ENCODE data around the gene SEC22C.
A peak's percentile ranks its signal among the peaks of the same experiment; 100 is the strongest.
"Not testable (repeated sequence)": the region's sequence is repeated elsewhere in the genome, so short reads cannot be mapped to it uniquely, and the experiment has no call there.

Gene SEC22C

GRCh38 chr3:42581709-42582473 lies at the start of gene SEC22C:
SEC22C (minus strand) TSS chr3:42581967; CDS start chr3:42569046, 12,921 bp downstream.
- DNase-seq, result peak; percentile 95

DNA sequence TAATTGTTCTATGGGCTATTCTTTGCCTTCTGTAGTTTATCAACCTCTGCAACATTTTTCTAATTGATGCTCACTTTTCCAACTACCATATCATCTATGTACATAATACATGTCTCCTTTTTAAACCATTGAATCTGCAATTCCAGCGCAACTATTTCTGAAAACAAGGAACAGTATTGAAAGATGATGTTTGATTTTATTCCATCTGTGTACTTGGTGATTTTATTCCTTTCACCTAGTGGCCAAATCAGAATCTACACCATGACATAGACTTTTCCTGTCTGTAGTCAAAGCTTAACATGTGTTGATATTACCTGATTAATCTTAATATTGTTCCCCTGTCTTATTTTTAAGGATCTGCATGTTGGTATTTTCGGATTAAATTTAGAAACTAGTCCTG lies 31.7 kb upstream of the SEC22C start:
- DNase-seq, result no peak

- no peak for DNase-seq
Measured at GRCh38 chr3:42612928-42613327, 31.2 kb upstream of the SEC22C start.

GRCh38 chr3:42612217-42612616 lies 30.4 kb upstream of the SEC22C start:
- DNase-seq, result no peak

DNA sequence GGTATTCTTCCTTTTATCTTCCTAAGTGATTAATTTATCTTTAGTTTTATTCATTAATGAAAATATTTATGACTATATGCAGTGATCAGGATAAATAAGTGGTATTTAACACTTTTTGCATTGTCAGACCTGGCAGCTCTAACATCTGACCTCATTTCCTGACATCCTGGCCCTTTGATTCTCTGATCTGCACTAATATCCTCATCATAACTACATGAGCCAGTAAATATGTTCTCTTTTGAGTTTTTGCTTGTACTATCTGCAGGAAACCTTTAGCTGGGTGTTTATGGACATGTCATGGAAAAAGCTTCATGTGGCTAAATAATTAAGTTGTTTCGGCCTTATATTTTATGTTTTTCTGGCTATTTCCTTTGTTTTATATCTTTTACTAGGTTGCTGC lies 29.2 kb upstream of the SEC22C start:
- no peak for DNase-seq

DNA sequence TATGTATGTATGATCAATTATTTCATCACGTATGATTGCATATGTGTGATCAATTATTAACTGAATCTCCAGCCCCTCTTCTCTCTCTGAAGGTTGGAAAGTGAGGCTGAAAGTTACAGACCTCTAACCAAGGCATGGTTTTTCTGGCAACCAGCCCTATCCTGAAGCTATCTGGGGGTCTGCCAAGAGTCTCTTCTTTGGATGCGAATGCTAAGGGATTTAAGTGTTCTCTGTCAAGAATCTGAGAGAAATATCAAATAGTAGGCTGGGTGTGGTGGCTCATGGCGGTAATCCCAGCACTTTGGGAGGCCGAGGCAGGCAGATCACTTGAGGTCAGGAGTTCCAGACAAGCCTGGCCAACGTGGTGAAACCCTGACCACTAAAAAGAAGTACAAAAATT lies 26.8 kb upstream of the SEC22C start:
- DNase-seq, result no peak

DNA sequence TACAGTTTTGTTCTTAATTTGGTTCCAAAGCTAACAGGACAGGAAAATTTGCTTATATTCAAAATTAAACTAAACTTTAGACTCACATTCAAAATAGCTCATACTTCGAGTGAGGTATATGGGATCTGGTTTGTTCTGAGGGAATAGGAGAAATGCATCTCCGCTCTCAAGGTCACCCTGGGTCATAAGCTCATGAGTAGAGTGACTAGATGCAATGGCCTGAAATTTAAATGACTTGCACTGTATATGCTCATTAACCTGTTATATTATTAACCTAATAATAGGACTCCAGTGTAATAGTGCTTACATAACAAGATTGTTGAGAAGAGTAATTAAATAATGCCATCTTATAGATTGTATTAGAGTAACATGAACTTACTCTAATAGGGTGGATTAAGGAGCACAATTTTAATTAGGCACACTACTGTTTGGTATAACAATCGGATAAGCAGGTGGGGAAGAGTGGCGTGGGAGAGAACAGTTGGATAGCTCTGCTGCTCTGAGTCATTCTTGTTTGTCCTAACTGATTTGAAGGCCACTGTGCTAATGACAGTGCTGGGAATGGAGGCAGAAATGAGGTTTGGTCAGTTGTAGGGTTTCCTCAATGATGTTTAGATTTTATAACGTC lies 23.9 kb upstream of the SEC22C start:
- no peak for DNase-seq

GRCh38 chr3:42602961-42603360 lies 21.2 kb upstream of the SEC22C start:
- DNase-seq, result no peak

DNA sequence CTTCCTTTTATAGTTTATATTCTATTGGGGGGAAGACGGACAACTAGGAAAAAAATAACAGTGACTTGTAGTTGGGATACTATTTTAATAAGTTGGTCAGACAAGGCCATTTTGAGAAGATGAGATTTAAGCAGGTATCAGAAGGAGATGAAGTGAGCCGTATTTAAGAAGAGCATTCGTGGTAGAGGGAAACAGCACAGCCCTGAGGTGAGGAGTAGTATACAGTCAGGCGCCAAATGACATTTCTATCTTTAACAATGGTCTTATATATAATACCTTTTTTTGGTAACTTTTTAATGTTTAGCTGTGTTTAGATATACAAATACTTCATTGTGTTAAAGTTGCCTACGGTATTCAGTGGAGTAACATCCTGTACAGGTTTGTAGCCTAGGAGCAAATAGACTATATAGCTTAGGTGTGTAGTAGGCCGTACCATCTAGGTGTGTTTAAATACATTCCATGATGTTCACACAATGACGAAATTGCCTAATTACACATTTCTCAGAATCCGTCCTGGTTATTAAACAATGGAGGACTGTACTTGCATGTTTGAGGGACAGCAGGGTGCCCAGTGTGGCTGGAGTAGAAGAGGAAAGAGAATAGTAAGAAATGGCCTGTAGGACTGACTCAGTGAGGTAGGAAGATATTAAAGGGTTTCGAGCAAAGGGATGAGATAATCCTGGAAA lies 20.3 kb upstream of the SEC22C start:
- no peak for DNase-seq

DNA sequence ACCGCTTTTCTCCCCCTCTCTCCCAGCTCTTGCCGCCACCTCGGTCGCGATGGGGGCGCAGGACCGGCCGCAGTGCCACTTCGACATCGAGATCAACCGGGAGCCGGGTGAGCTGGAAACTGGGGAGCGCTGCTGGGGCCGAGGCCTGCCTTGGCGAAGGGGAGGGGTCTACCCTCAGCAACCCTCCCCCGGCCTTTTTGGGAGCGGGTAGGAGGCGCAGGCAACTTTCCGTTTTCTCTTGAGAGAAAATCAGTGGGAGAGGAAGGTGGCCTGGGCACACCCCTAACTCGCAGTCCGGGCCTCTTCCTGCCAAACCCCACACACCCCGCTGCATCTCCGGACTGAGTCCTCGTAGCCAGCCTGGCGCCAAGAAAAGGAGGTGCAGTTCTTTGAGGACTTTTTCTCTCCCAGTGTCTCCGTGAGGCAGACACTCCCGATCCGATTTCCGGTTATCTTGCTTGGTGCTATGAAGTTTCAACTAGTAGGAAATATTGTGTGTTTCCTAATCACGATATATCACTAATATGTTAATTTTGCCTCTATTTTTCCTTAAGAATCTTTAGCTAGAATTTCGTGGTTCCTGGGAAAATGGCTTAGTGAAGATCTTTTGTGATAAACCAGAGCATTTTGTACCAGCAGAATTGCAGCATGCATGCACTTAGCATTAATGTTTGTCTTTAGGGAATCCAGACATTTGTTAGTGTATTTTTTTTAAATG lies 19.4 kb upstream of the SEC22C start:
- peak; percentile 52 for DNase-seq

- peak; percentile 99 for DNase-seq
Measured at GRCh38 chr3:42600111-42600957, 18.6 kb upstream of the SEC22C start, which contains the start of gene NKTR. NKTR (plus strand) TSS chr3:42600686; CDS start chr3:42601007, 321 bp downstream.

GRCh38 chr3:42597098-42597497 lies 15.3 kb upstream of the SEC22C start:
- DNase-seq, result not testable (repeated sequence)

GRCh38 chr3:42595682-42596081 lies 13.9 kb upstream of the SEC22C start:
- no peak for DNase-seq

DNA sequence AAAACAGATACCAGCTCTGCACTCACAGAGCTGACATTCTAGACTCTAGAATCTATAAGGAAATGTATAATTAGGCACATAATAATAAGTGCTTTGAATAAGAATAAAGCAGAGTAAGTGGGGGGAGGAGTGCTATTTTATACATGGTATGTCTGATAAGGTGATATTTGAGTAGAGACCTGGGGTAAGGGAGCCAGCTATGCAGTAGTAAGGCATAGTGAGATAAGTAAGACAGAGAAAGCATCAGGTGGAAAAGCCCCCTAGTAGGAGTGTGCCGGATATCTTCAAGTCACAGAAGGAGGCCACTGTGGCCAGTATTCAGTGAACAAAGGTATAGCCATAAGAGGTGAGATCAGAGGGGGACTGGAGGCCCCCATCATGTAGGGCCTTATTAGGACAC lies 11.9 kb upstream of the SEC22C start:
- no peak for DNase-seq

DNA sequence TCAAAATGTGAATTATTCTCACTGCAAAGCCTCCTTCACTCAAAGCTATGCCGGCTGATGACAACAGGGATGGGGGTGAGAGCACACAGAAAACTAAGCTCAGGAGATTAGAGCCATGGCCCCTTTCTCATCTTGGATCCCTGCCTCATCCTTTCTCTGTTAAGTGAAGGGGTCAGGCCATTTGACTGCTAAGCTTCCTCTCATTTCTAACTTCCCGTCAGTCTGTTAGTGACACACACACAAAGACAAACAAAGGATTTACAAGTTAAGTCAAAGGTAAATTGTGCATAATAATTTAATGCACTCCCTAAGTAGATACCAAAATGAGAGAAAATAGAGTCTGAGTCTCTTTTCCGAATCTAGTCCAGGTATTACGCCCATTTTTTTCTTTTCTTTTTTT lies 10.0 kb upstream of the SEC22C start:
- no peak for DNase-seq

- DNase-seq, result no peak
Measured at GRCh38 chr3:42590989-42591756, 9.4 kb upstream of the SEC22C start.

GRCh38 chr3:42589382-42590109 lies 7.8 kb upstream of the SEC22C start:
- DNase-seq, result no peak

DNA sequence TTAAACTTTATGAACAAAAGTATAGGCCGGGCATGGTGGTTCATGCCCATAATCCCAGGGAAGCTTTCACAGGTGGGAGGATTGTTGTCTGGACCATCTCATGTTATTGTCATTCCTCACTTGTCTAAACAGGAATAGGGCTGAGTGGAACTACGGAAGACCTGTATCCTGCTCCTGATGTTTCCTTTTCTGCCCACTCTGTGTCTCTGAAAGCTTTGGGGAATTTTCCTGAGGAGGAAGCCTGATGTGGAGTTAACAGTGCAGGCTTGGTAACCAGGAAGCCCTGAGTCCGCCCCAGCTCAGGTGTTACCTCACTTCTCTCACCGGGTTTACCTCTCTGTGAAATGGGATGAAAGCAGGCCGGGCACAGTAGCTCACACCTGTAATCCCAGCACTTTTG lies 6.9 kb upstream of the SEC22C start:
- DNase-seq, result no peak

GRCh38 chr3:42582474-42583070 lies 805 bp upstream of the SEC22C start:
- DNase-seq, result no peak

DNA sequence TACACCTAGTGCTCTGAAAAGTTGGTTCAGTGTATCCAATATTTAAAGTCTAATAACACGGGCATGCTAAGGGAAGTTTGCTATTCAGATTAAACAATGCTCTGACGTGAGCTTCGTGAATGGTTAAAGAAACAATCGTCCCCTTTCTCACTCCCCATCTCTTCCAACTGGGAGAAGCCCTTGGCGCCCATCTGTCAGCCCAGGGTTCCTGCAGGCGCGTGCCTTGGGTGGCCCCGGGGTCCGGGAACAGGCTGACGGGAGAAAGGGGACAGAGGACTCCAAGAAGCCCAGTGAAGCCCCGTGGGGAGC lies 413 bp downstream of the SEC22C start:
- DNase-seq, result no peak

GRCh38 chr3:42579346-42579745 lies 2.4 kb downstream of the SEC22C start:
- DNase-seq, result not testable (repeated sequence)

All from activated naive CD4-positive, alpha-beta T cell treated with anti-CD3 and anti-CD28 coated beads, Interleukin-2, amount 50 U/mL, for 16 hours (primary cell).